BLaER1 treated with 17β-estradiol and CSF1 and Interleukin-3, amounts not matched to agents 10 nM and 100 nM (cell line): ENCODE data around the gene WAS.

ENCODE experiments used
- H3K27ac ChIP-seq, 11 experiments: shearing (Covaris generic); formaldehyde crosslinking; 2 replicates each; pipeline ENCODE4 v1.8.1; 2022
- H3K27me3 ChIP-seq, 11 experiments: shearing (Covaris generic); formaldehyde crosslinking; 2 replicates each; pipeline ENCODE4 v1.8.1; 2022
- H3K36me3 ChIP-seq, 11 experiments: shearing (Covaris generic); formaldehyde crosslinking; 2 replicates each; pipeline ENCODE4 v1.8.1; 2022
- H3K4me1 ChIP-seq, 10 experiments: shearing (Covaris generic); formaldehyde crosslinking; 2 replicates each; pipeline ENCODE4 v1.8.1; 2022
- H3K4me2 ChIP-seq, 11 experiments: shearing (Covaris generic); formaldehyde crosslinking; 2 replicates each; pipeline ENCODE4 v1.8.1; 2022
- H3K4me3 ChIP-seq, 10 experiments: shearing (Covaris generic); formaldehyde crosslinking; 2 replicates each; pipeline ENCODE4 v1.8.1; 2022
- H3K9ac ChIP-seq, 11 experiments: shearing (Covaris generic); formaldehyde crosslinking; 2 replicates each; pipeline ENCODE4 v1.8.1; 2022
- H3K9me3 ChIP-seq, 11 experiments: shearing (Covaris generic); formaldehyde crosslinking; replicated peaks in 1 of 11; 2 replicates each; pipeline ENCODE4 v1.8.1; 2022
- H4K20me1 ChIP-seq, 11 experiments: shearing (Covaris generic); formaldehyde crosslinking; 2 replicates each; pipeline ENCODE4 v1.8.1; 2022
- Cebpa-rat ChIP-seq, 11 experiments: shearing (Covaris generic); IDR thresholded peaks; 2 replicates each; pipeline ENCODE4 v1.8.1; 2022

The WAS gene

GRCh38 chrX:48700951-48701653 is 17.5 kb downstream of the WAS start:
- Histone ChIP-seq H3K9me3 (no peaks in the 10 kb centered on the region), H3K4me3 (no peak overlapping the region), H3K27me3 (peaks cover 25 to 88% (median 66%) of the 10 kb centered on the region in 11 experiments), H3K9ac (peak overlapping the region in 4 of 11 experiments; percentile 1 to 33 (median 24); a peak in 4 of 22 replicates), H3K36me3 (peaks cover 0 to 79% (median 62%) of the 10 kb centered on the region in 11 experiments; a peak in 20 of 22 replicates), H3K27ac (peak overlapping the region in 2 of 11 experiments; percentile 18 to 46; a peak in 6 of 22 replicates), H3K4me2 (peak overlapping the region in 5 of 11 experiments; percentile 10 to 41 (median 33); a peak in 7 of 22 replicates), H3K4me1 (peaks cover 0 to 38% (median 18%) of the 10 kb centered on the region in 10 experiments; a peak in 19 of 20 replicates), H4K20me1 (peaks cover 0 to 65% (median 45%) of the 10 kb centered on the region in 11 experiments; a peak in 17 of 22 replicates)
- no peak for TF ChIP-seq Cebpa-rat (IDR thresholded peaks at IDR 0.05)

- H3K27ac ChIP-seq: peak overlapping the region in 1 of 11 experiments; percentile 30; a peak in 1 of 22 replicates
- H3K4me2 ChIP-seq: peak overlapping the region in 2 of 11 experiments; percentile 28 to 35; a peak in 3 of 22 replicates
- H3K4me3 ChIP-seq: no peak overlapping the region
- no peak for TF ChIP-seq Cebpa-rat (IDR thresholded peaks at IDR 0.05)
- H3K9ac ChIP-seq: peak overlapping the region in 3 of 11 experiments; percentile 25 to 47 (median 33); a peak in 2 of 22 replicates
- H4K20me1 ChIP-seq: peaks cover 0 to 75% (median 45%) of the 10 kb centered on the region in 11 experiments; a peak in 17 of 22 replicates
- peaks cover 30 to 97% (median 74%) of the 10 kb centered on the region in 11 experiments for H3K27me3 ChIP-seq
- H3K4me1 ChIP-seq: peaks cover 0 to 38% (median 17%) of the 10 kb centered on the region in 10 experiments; a peak in 18 of 20 replicates
- peaks cover 0 to 88% (median 66%) of the 10 kb centered on the region in 11 experiments; a peak in 20 of 22 replicates for H3K36me3 ChIP-seq
- H3K9me3 ChIP-seq: no peaks in the 10 kb centered on the region
These were observed 18.4 kb downstream of the WAS start for GRCh38 chrX:48702032-48702431.

- Histone ChIP-seq H3K9me3 (no peaks in the 10 kb centered on the region), H3K27ac (0 out of 22 replicates have a peak overlapping the region, but pooled peaks of 1 of the 11 experiments have one; percentile 30), H3K4me2 (peak overlapping the region in 2 of 11 experiments; percentile 28 to 35; a peak in 3 of 22 replicates), H3K4me1 (peaks cover 0 to 33% (median 15%) of the 10 kb centered on the region in 10 experiments; a peak in 17 of 20 replicates), H4K20me1 (peaks cover 0 to 81% (median 45%) of the 10 kb centered on the region in 11 experiments; a peak in 17 of 22 replicates), H3K27me3 (peaks cover 33 to 97% (median 77%) of the 10 kb centered on the region in 11 experiments), H3K4me3 (no peak overlapping the region), H3K9ac (peak overlapping the region in 2 of 11 experiments; percentile 33 to 47; a peak in 4 of 22 replicates), H3K36me3 (peaks cover 0 to 95% (median 66%) of the 10 kb centered on the region in 11 experiments; a peak in 21 of 22 replicates)
- no peak for TF ChIP-seq Cebpa-rat (IDR thresholded peaks at IDR 0.05)
These were observed 19.1 kb downstream of the WAS start for GRCh38 chrX:48702716-48703115.

GRCh38 chrX:48703228-48703627 is 19.6 kb downstream of the WAS start:
- Histone ChIP-seq H3K4me1 (peaks cover 0 to 31% (median 15%) of the 10 kb centered on the region in 10 experiments; a peak in 13 of 20 replicates), H3K9ac (no peak overlapping the region; a peak in 1 of 22 replicates), H3K27ac (no peak overlapping the region), H3K9me3 (no peaks in the 10 kb centered on the region; a peak in 1 of 22 replicates), H3K4me3 (no peak overlapping the region), H3K27me3 (peaks cover 39 to 97% (median 80%) of the 10 kb centered on the region in 11 experiments), H3K4me2 (no peak overlapping the region), H3K36me3 (peaks cover 0 to 100% (median 69%) of the 10 kb centered on the region in 11 experiments; a peak in 21 of 22 replicates), H4K20me1 (peaks cover 0 to 86% (median 47%) of the 10 kb centered on the region in 11 experiments; a peak in 17 of 22 replicates)
- TF ChIP-seq Cebpa-rat (IDR thresholded peaks at IDR 0.05): no peak

- Histone ChIP-seq H3K4me1 (peaks cover 0 to 32% (median 15%) of the 10 kb centered on the region in 10 experiments; a peak in 12 of 20 replicates), H3K36me3 (peaks cover 0 to 100% (median 68%) of the 10 kb centered on the region in 11 experiments; a peak in 21 of 22 replicates), H3K27me3 (peaks cover 44 to 97% (median 81%) of the 10 kb centered on the region in 11 experiments), H3K4me2 (no peak overlapping the region), H3K4me3 (no peak overlapping the region), H3K9me3 (no peaks in the 10 kb centered on the region; a peak in 1 of 22 replicates), H3K9ac (no peak overlapping the region), H4K20me1 (peaks cover 0 to 88% (median 49%) of the 10 kb centered on the region in 11 experiments; a peak in 17 of 22 replicates), H3K27ac (no peak overlapping the region)
- TF ChIP-seq Cebpa-rat (IDR thresholded peaks at IDR 0.05): no peak
These were observed 20.3 kb downstream of the WAS start for GRCh38 chrX:48703642-48704481.

- Histone ChIP-seq H3K4me1 (peaks cover 0 to 25% (median 10%) of the 10 kb centered on the region in 10 experiments; a peak in 11 of 20 replicates), H3K27me3 (peaks cover 49 to 98% (median 90%) of the 10 kb centered on the region in 11 experiments), H4K20me1 (peaks cover 0 to 79% (median 49%) of the 10 kb centered on the region in 11 experiments; a peak in 17 of 22 replicates), H3K9me3 (no peaks in the 10 kb centered on the region; a peak in 1 of 22 replicates), H3K36me3 (peaks cover 0 to 88% (median 50%) of the 10 kb centered on the region in 11 experiments; a peak in 21 of 22 replicates), H3K4me2 (no peak overlapping the region), H3K27ac (no peak overlapping the region), H3K4me3 (no peak overlapping the region), H3K9ac (no peak overlapping the region)
- TF ChIP-seq Cebpa-rat (IDR thresholded peaks at IDR 0.05): no peak
These were observed 22.3 kb downstream of the WAS start for GRCh38 chrX:48705871-48706270.

- TF ChIP-seq Cebpa-rat (IDR thresholded peaks at IDR 0.05): no peak
- Histone ChIP-seq H3K27ac (no peak overlapping the region), H3K36me3 (peaks cover 0 to 51% (median 29%) of the 10 kb centered on the region in 11 experiments; a peak in 17 of 22 replicates), H3K27me3 (peaks cover 54 to 98% (median 91%) of the 10 kb centered on the region in 11 experiments), H3K4me1 (peaks cover 0 to 22% (median 6%) of the 10 kb centered on the region in 10 experiments; a peak in 12 of 20 replicates), H3K9ac (no peak overlapping the region), H3K4me3 (no peak overlapping the region), H3K9me3 (no peaks in the 10 kb centered on the region; a peak in 1 of 22 replicates), H3K4me2 (no peak overlapping the region), H4K20me1 (peaks cover 0 to 42% (median 22%) of the 10 kb centered on the region in 11 experiments; a peak in 16 of 22 replicates)
These were observed 26.0 kb downstream of the WAS start for GRCh38 chrX:48709522-48710112.
